Brain microvascular endothelial cell (primary cell): Measurements from ENCODE around the gene SSC4D.
"Not testable (repeated sequence)": the region's sequence is repeated elsewhere in the genome, so short reads cannot be mapped to it uniquely, and the experiment has no call there.

ENCODE experiments used
- DNase-seq: peaks from one replicate; pipeline ENCODE4 v3.0.0-alpha.2; 2020
- H3K27ac ChIP-seq: fragments of 250-450 bp; sonication (Bioruptor Pico); 2 replicates; pipeline ENCODE4 v1.5.1; 2020; ENCODE audit warnings: mild to moderate bottlenecking, moderate library complexity
- H3K27me3 ChIP-seq: fragments of 250-450 bp; sonication (Bioruptor Pico); replicated peaks from 2 replicates; pipeline ENCODE4 v1.5.1; 2020; ENCODE audit warnings: mild to moderate bottlenecking
- H3K36me3 ChIP-seq: fragments of 250-450 bp; sonication (Bioruptor Pico); replicated peaks from 2 replicates; pipeline ENCODE4 v1.5.1; 2020; ENCODE audit warnings: mild to moderate bottlenecking
- H3K4me3 ChIP-seq: 2 replicates; pipeline ENCODE4 v1.5.1; 2011; ENCODE audit warnings: low read depth, mild to moderate bottlenecking, control low read depth, low read length, moderate library complexity
- CTCF ChIP-seq: IDR thresholded peaks from 2 replicates; pipeline ENCODE4 v1.5.1; 2011; ENCODE audit warnings: low read depth, mild to moderate bottlenecking, moderate library complexity, low read length, control low read depth, inconsistent platforms; ENCODE audit errors: missing control alignments
- in situ Hi-C: cut with HindIII; loops from 2 replicates; pipeline ENCODE4 v1.10.0; 2017; ENCODE audit warnings: low sequenced_read_pairs, low pct_ligation_motif_present

SSC4D gene

GRCh38 chr7:76400248-76400647 is 9.2 kb downstream of the SSC4D start:
- H3K27me3 ChIP-seq, result no peaks in the 10 kb centered on the region
- H3K4me3 ChIP-seq, result no peak overlapping the region
- no peak for TF ChIP-seq CTCF
- H3K36me3 ChIP-seq, result no peaks in the 10 kb centered on the region
- no peak for DNase-seq
- in situ Hi-C loops, result no loop called here
- no peak overlapping the region for H3K27ac ChIP-seq

DNA sequence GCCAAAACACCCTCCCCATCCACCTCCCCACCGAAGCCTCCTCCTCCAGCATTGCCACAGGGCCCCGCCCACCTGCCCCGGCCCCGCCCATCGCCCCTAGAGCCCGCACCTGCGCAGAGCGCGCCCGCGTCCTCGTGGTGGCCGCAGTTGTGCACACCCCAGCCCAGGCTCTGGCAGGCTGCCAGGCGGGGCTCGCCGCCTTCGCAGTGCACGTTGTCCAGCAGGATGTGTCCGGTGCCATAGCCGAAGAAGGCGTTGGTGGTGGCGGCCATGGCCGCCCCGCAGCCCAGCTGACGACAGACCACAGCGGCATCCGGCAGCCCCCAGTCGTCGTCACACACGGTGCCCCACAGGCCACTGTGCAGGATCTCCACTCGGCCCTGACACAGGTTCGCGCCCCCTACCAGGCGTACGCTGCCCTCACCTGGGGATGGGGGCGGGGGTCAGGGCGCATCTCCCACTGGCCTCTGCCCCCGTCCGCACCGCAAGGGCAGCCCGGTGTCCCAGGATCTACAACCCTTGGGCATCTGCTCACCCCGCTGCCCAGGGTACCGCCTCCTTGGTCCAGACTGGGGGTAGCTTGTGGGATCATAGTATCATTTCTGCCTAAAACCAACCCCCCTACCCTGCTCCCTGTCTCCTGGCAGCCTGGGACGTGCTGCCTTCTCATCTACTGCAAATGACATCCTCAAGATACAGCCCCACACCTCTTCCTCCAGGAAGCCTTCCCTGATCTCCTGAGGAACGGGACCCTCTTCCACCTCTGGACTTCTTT is 11.9 kb downstream of the SSC4D start:
- no peaks in the 10 kb centered on the region for H3K36me3 ChIP-seq
- no peaks in the 10 kb centered on the region for H3K27me3 ChIP-seq
- H3K4me3 ChIP-seq, result peak overlapping the region; percentile 50
- DNase-seq, result peak; percentile 59
- H3K27ac ChIP-seq, result no peak overlapping the region
- in situ Hi-C loops, result no loop called here
- TF ChIP-seq CTCF, result no peak

DNA sequence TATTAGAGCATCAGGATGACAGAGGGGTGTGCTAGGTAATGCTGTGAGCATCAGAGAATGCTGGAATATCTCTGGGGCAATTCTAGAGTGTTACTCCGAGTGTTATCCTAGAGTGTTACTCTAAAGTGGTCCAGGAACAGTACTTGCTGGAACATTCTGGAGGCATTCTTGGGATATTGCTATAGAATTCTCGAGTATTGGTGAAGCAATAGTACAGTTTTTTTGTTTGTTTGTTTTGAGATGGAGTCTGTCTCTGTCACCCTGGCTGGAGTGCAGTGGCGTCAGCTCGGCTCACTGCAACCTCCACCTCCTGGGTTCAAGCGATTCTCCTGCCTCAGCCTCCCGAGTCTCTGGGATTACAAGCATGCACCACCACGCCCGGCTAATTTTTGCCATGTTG is 12.6 kb downstream of the SSC4D start:
- in situ Hi-C loops, result no loop called here
- no peak overlapping the region for H3K4me3 ChIP-seq
- no peak for TF ChIP-seq CTCF

GRCh38 chr7:76395965-76396726 is 13.4 kb downstream of the SSC4D start:
- Histone ChIP-seq H3K36me3 (no peaks in the 10 kb centered on the region), H3K4me3 (no peak overlapping the region), H3K27me3 (no peaks in the 10 kb centered on the region), H3K27ac (no peak overlapping the region)
- TF ChIP-seq CTCF, result no peak
- no peak for DNase-seq
- in situ Hi-C loops, result no loop called here

More for the DNA sequence above, 12.6 kb downstream of the SSC4D start:
- Histone ChIP-seq H3K27me3 (no peaks in the 10 kb centered on the region), H3K36me3 (no peaks in the 10 kb centered on the region), H3K27ac (no peak overlapping the region)
- DNase-seq, result no peak

- in situ Hi-C loops, H3K4me3 ChIP-seq, H3K27me3 ChIP-seq, H3K36me3 ChIP-seq, H3K27ac ChIP-seq, DNase-seq: not testable (repeated sequence)
Measured at GRCh38 chr7:76395605-76395964, 13.9 kb downstream of the SSC4D start.

DNA sequence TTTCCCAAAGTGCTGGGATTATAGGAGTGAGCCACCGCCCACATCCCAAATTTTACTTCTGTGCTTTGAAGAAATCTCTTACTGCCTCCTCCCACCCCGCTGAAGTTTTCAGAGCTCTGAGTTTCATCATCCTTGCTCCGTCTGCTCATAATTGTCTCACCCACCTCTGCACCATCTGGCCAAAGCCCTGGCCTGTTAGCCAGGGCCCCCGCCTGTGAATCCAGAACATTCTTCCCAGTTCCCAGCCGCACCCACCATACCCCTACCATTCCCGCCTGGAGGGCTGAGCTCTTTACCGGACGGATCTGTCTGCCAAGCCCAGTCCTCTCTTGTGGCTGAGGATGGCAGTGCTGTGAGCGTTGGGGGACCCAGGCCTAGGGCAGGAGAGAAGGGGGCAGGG is 14.5 kb downstream of the SSC4D start:
- no peak for DNase-seq
- no peak overlapping the region for H3K27ac ChIP-seq
- no peak for TF ChIP-seq CTCF

More for the DNA sequence above, 14.5 kb downstream of the SSC4D start:
- H3K27me3 ChIP-seq, result no peaks in the 10 kb centered on the region
- no peaks in the 10 kb centered on the region for H3K36me3 ChIP-seq
- in situ Hi-C loops, result no loop called here
- no peak overlapping the region for H3K4me3 ChIP-seq
